HCT116 (cell line): Measurements from ENCODE around the gene LRRC75A. TPM values are rescaled to one million over a fixed set of nuclear protein-coding genes. Genes with fewer than 3 reads are reported as not detected.

Experiments used
- ATAC-seq: fragments of 200-7000 bp; cut with Tn5 transposase; 2 replicates; pipeline ENCODE4 v1.9.1; 2020; ENCODE audit warnings: mild to moderate bottlenecking, moderate library complexity
- BruUV-seq: library from RNA; stranded (reverse); fragments of 400-500 nt; replicated peaks from 2 replicates; lab custom pipeline; 2021; lab: Mats Ljungman, UMichigan
- CTCF ChIA-PET: fragments of 300-600 bp; sonication (Branson Sonifier 250); formaldehyde crosslinking; loops from one replicate; lab custom pipeline; 2021; ENCODE audit warnings: antibody characterized with exemption; lab: Charles Lee
- POLR2A ChIA-PET: fragments of 300-600, 350-600 bp; sonication (Branson Sonifier 250); formaldehyde crosslinking; loops from one replicate; lab custom pipeline; 2021; ENCODE audit warnings: antibody characterized with exemption; lab: Charles Lee
- RAD21 ChIA-PET, 2 experiments: fragments of 300-600 bp; sonication (Branson Sonifier 250); formaldehyde crosslinking; loops; one replicate each; lab custom pipeline; 2023; ENCODE audit warnings: low total read pairs in 2 of 2; ENCODE audit not compliant: uncharacterized antibody in 2 of 2, unreplicated experiment in 2 of 2, low non-redundant PET in 1 of 2; lab: Charles Lee
- DNase-seq: peaks from one replicate; pipeline ENCODE4 v3.0.0-alpha.2; 2010; ENCODE audit warnings: low read depth, low spot score
- H2AFZ ChIP-seq: fragments of 200-600 bp; shearing (Covaris generic), sonication (generic); 2 replicates; pipeline ENCODE4 v1.6.1; 2017; ENCODE audit warnings: low read depth, mixed run types, mixed read lengths, antibody characterized with exemption, low read length; ENCODE audit not compliant: poor library complexity, severe bottlenecking
- H3K27ac ChIP-seq: 2 replicates; pipeline ENCODE4 v1.5.1; 2012; ENCODE audit warnings: low read depth, low read length
- H3K27me3 ChIP-seq: fragments of 200-600 bp; sonication (generic); 2 replicates; pipeline ENCODE4 v1.6.1; 2016; ENCODE audit warnings: mixed run types, low read length, mixed read lengths; ENCODE audit not compliant: insufficient read depth
- H3K36me3 ChIP-seq, 2 experiments: fragments of 200-500 bp in 1 of 2; fragments of 200-600 bp in 1 of 2; sonication (Bioruptor generic) in 1 of 2; sonication (generic) in 1 of 2; 2 replicates each; pipeline versions ENCODE4 v1.5.1 to v1.6.1; 2014 to 2016; ENCODE audit warnings: low read length in 2 of 2, inconsistent platforms in 1 of 2, mixed read lengths in 1 of 2, mixed run types in 1 of 2; ENCODE audit not compliant: insufficient read depth in 2 of 2, control insufficient read depth in 1 of 2
- H3K4me1 ChIP-seq, 2 experiments: fragments of 200-600 bp in 1 of 2; sonication (generic) in 1 of 2; 2 replicates each; pipeline versions ENCODE4 v1.5.1 to v1.6.1; 2012 to 2017; ENCODE audit warnings: low read length in 2 of 2, inconsistent platforms in 1 of 2, mild to moderate bottlenecking in 1 of 2, mixed read lengths in 1 of 2, mixed run types in 1 of 2, moderate library complexity in 1 of 2; ENCODE audit not compliant: insufficient read depth in 2 of 2, control insufficient read depth in 1 of 2
- H3K4me2 ChIP-seq: fragments of 200-600 bp; sonication (generic); 2 replicates; pipeline ENCODE4 v1.6.1; 2017; ENCODE audit warnings: mixed run types, low read length, mixed read lengths
- H3K4me3 ChIP-seq, 2 experiments: fragments of 200-600 bp in 1 of 2; sonication (generic) in 1 of 2; replicated peaks in 1 of 2; 2 replicates each; pipeline ENCODE4 v1.5.1; 2011 to 2016; ENCODE audit warnings: low read length in 2 of 2, control low read depth in 1 of 2, low read depth in 1 of 2, mild to moderate bottlenecking in 1 of 2, mixed read lengths in 1 of 2, mixed run types in 1 of 2
- H3K79me2 ChIP-seq: fragments of 200-600 bp; sonication (generic); 2 replicates; pipeline ENCODE4 v1.6.1; 2017; ENCODE audit warnings: mild to moderate bottlenecking, mixed run types, low read length, moderate library complexity, mixed read lengths; ENCODE audit not compliant: insufficient read depth
- H3K9ac ChIP-seq: fragments of 200-600 bp; sonication (generic); 2 replicates; pipeline ENCODE4 v1.6.1; 2016; ENCODE audit warnings: low read length, mixed read lengths
- H3K9me2 ChIP-seq: fragments of 200-600 bp; sonication (generic), shearing (Covaris generic); 2 replicates; pipeline ENCODE4 v1.6.1; 2017; ENCODE audit warnings: mixed run types, mild to moderate bottlenecking, moderate library complexity; ENCODE audit not compliant: insufficient read depth
- H3K9me3 ChIP-seq, 2 experiments: fragments of 200-500 bp in 1 of 2; fragments of 200-600 bp in 1 of 2; sonication (Bioruptor generic) in 1 of 2; sonication (generic) in 1 of 2; 2 replicates each; pipeline ENCODE4 v1.6.1; 2014 to 2017; ENCODE audit warnings: low read length in 2 of 2, mixed read lengths in 2 of 2, inconsistent platforms in 1 of 2, low read depth in 1 of 2, mild to moderate bottlenecking in 1 of 2, mixed run types in 1 of 2, moderate library complexity in 1 of 2; ENCODE audit not compliant: control insufficient read depth in 1 of 2, insufficient read depth in 1 of 2
- H4K20me1 ChIP-seq: fragments of 200-600 bp; sonication (generic), shearing (Covaris generic); 2 replicates; pipeline ENCODE4 v1.6.1; 2017; ENCODE audit warnings: mixed run types, mild to moderate bottlenecking, moderate library complexity; ENCODE audit not compliant: insufficient read depth
- CBX3 ChIP-seq: IDR thresholded peaks from 2 replicates; pipeline ENCODE4 v1.6.1; 2012; ENCODE audit warnings: low read depth
- CEBPB ChIP-seq: IDR thresholded peaks from 2 replicates; pipeline ENCODE4 v1.6.1; 2012; ENCODE audit warnings: low read depth
- EGR1 ChIP-seq: IDR thresholded peaks from 2 replicates; pipeline ENCODE4 v1.6.1; 2012; ENCODE audit warnings: low read depth
- ELF1 ChIP-seq: IDR thresholded peaks from 2 replicates; pipeline ENCODE4 v1.6.1; 2012; ENCODE audit warnings: low read depth, borderline replicate concordance
- EZH2 ChIP-seq: fragments of 200-600 bp; sonication (generic); IDR thresholded peaks from 2 replicates; pipeline ENCODE4 v1.6.1; 2017; ENCODE audit warnings: antibody characterized with exemption, mixed run types
- EZH2phosphoT487 ChIP-seq: fragments of 200-600 bp; IDR thresholded peaks from 2 replicates; pipeline ENCODE4 v1.6.1; 2018; ENCODE audit warnings: antibody characterized with exemption, borderline replicate concordance
- POLR2AphosphoS5 ChIP-seq: IDR thresholded peaks from 2 replicates; pipeline ENCODE4 v1.6.1; 2011; ENCODE audit warnings: mild to moderate bottlenecking, low read depth, low read length, moderate library complexity
- SIN3A ChIP-seq: IDR thresholded peaks from 2 replicates; pipeline ENCODE4 v1.6.1; 2012; ENCODE audit warnings: low read depth
- SP1 ChIP-seq: IDR thresholded peaks from 2 replicates; pipeline ENCODE4 v1.6.1; 2012; ENCODE audit warnings: low read depth
- YY1 ChIP-seq: IDR thresholded peaks from 2 replicates; pipeline ENCODE4 v1.6.1; 2011; ENCODE audit warnings: low read length, low read depth, moderate library complexity, mild to moderate bottlenecking; ENCODE audit not compliant: insufficient replicate concordance; ENCODE audit errors: extremely low read depth
- intact Hi-C: fragments of 100-400 bp; cut with micrococcal nuclease; formaldehyde crosslinking; loops from 2 replicates; pipeline ENCODE4 v1.10.0; 2022
- total RNA-seq: library from RNA; stranded (reverse); gene quantifications from one replicate; pipeline ENCODE4 v1.2.1, GENCODE V29; 2021; ENCODE audit not compliant: unreplicated experiment
- TF ChIP-seq, protein P1 (sequence below): IDR thresholded peaks from 2 replicates; pipeline ENCODE4 v1.6.1; 2011; ENCODE audit warnings: mild to moderate bottlenecking, low read length, moderate library complexity; ENCODE audit not compliant: insufficient replicate concordance; ENCODE audit errors: extremely low read depth
- TF ChIP-seq, protein P2 (sequence below): IDR thresholded peaks from 2 replicates; pipeline ENCODE4 v1.6.1; 2012
- TF ChIP-seq, protein P3 (sequence below), 3 experiments: fragments of 200-600 bp in 1 of 3; sonication (generic) in 1 of 3; IDR thresholded peaks in 2 of 3; conservative IDR thresholded peaks in 1 of 3; 2 replicates each; pipeline ENCODE4 v1.5.1; 2012 to 2017; ENCODE audit warnings: low read depth in 2 of 3, low read length in 2 of 3, antibody characterized with exemption in 1 of 3, borderline replicate concordance in 1 of 3, control low read depth in 1 of 3, mild to moderate bottlenecking in 1 of 3, mixed read lengths in 1 of 3, mixed run types in 1 of 3, moderate library complexity in 1 of 3; ENCODE audit not compliant: insufficient read depth in 1 of 3
- TF ChIP-seq, protein P4 (sequence below): IDR thresholded peaks from 2 replicates; pipeline ENCODE4 v1.6.1; 2012; ENCODE audit warnings: low read depth

LRRC75A gene
- total RNA-seq, 1 experiment from 2014 or later: 2.3 TPM

DNA sequence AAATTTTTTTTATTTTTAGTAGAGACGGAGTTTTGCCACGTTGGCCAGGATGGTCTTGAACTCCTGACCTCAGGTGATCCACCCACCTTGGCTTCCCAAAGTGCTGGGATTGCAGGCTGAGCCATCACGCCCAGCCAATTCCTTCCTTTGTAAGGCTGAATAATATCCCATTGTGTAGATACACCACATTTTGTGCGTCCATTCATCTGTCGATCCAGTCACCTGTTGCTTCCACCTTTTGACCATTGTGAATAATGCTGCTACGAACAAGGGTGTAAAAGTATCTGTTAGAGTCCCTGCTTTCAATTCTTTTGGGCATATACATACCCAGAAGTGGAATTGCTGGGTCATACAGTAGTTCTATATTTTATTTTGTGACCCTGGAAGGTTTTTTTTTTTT, 61.3 kb downstream of the LRRC75A start:
- intact Hi-C loops: no loop called here
- no peak for DNase-seq
- Histone ChIP-seq H3K9ac (no peak overlapping the region), H2AFZ (no peak overlapping the region), H3K36me3 (no peaks in the 10 kb centered on the region), H3K4me2 (no peak overlapping the region), H3K4me1 (peaks cover 2 to 10% of the 10 kb centered on the region in 2 experiments; a peak in 3 of 4 replicates), H4K20me1 (no peaks in the 10 kb centered on the region), H3K9me3 (no peaks in the 10 kb centered on the region), H3K79me2 (no peaks in the 10 kb centered on the region), H3K27me3 (no peaks in the 10 kb centered on the region), H3K27ac (no peak overlapping the region), H3K4me3 (no peak overlapping the region), H3K9me2 (no peaks in the 10 kb centered on the region)
- BruUV-seq: no TSS peak
- RAD21 ChIA-PET: no interaction called here
- CTCF ChIA-PET: interaction anchor here (4.1 kb wide), 1 partner anchor 7 kb away, joined by 52 read pairs; no protein-coding TSS in a partner anchor
- ATAC-seq: no peak
- TF ChIP-seq EZH2phosphoT487: no peak
- TF ChIP-seq CEBPB: no peak
- TF ChIP-seq CBX3: no peak
- no peak for TF ChIP-seq YY1
- TF ChIP-seq POLR2AphosphoS5: no peak
- TF ChIP-seq SP1: no peak
- TF ChIP-seq SIN3A: no peak
- TF ChIP-seq, protein P1, sequence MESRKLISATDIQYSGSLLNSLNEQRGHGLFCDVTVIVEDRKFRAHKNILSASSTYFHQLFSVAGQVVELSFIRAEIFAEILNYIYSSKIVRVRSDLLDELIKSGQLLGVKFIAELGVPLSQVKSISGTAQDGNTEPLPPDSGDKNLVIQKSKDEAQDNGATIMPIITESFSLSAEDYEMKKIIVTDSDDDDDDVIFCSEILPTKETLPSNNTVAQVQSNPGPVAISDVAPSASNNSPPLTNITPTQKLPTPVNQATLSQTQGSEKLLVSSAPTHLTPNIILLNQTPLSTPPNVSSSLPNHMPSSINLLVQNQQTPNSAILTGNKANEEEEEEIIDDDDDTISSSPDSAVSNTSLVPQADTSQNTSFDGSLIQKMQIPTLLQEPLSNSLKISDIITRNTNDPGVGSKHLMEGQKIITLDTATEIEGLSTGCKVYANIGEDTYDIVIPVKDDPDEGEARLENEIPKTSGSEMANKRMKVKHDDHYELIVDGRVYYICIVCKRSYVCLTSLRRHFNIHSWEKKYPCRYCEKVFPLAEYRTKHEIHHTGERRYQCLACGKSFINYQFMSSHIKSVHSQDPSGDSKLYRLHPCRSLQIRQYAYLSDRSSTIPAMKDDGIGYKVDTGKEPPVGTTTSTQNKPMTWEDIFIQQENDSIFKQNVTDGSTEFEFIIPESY: no peak
- TF ChIP-seq EZH2: no peak
- TF ChIP-seq, protein P2, sequence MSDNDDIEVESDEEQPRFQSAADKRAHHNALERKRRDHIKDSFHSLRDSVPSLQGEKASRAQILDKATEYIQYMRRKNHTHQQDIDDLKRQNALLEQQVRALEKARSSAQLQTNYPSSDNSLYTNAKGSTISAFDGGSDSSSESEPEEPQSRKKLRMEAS: no peak
- TF ChIP-seq, protein P3, sequence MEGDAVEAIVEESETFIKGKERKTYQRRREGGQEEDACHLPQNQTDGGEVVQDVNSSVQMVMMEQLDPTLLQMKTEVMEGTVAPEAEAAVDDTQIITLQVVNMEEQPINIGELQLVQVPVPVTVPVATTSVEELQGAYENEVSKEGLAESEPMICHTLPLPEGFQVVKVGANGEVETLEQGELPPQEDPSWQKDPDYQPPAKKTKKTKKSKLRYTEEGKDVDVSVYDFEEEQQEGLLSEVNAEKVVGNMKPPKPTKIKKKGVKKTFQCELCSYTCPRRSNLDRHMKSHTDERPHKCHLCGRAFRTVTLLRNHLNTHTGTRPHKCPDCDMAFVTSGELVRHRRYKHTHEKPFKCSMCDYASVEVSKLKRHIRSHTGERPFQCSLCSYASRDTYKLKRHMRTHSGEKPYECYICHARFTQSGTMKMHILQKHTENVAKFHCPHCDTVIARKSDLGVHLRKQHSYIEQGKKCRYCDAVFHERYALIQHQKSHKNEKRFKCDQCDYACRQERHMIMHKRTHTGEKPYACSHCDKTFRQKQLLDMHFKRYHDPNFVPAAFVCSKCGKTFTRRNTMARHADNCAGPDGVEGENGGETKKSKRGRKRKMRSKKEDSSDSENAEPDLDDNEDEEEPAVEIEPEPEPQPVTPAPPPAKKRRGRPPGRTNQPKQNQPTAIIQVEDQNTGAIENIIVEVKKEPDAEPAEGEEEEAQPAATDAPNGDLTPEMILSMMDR (IDR thresholded peaks at IDR 0.05 in 2 of 3, conservative IDR thresholded peaks at IDR 0.05 in 1 of 3; ENCODE audit: borderline replicate concordance in 1 of 3, insufficient read depth in 1 of 3, low read depth in 2 of 3, low read length in 2 of 3): no peak
- no peak for TF ChIP-seq ELF1
- TF ChIP-seq EGR1: no peak
- TF ChIP-seq, protein P4, sequence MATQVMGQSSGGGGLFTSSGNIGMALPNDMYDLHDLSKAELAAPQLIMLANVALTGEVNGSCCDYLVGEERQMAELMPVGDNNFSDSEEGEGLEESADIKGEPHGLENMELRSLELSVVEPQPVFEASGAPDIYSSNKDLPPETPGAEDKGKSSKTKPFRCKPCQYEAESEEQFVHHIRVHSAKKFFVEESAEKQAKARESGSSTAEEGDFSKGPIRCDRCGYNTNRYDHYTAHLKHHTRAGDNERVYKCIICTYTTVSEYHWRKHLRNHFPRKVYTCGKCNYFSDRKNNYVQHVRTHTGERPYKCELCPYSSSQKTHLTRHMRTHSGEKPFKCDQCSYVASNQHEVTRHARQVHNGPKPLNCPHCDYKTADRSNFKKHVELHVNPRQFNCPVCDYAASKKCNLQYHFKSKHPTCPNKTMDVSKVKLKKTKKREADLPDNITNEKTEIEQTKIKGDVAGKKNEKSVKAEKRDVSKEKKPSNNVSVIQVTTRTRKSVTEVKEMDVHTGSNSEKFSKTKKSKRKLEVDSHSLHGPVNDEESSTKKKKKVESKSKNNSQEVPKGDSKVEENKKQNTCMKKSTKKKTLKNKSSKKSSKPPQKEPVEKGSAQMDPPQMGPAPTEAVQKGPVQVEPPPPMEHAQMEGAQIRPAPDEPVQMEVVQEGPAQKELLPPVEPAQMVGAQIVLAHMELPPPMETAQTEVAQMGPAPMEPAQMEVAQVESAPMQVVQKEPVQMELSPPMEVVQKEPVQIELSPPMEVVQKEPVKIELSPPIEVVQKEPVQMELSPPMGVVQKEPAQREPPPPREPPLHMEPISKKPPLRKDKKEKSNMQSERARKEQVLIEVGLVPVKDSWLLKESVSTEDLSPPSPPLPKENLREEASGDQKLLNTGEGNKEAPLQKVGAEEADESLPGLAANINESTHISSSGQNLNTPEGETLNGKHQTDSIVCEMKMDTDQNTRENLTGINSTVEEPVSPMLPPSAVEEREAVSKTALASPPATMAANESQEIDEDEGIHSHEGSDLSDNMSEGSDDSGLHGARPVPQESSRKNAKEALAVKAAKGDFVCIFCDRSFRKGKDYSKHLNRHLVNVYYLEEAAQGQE: no peak
- POLR2A ChIA-PET: interaction anchor here (0.7 to 6.8 kb wide), 3 partner anchors 9 to 64 kb away, joined by 3 to 93 read pairs (median 4); no protein-coding TSS in a partner anchor
